B cell (primary cell): Measurements from ENCODE around the gene FRS3. TPM values are rescaled to one million over a fixed set of nuclear protein-coding genes. Genes with fewer than 3 reads are reported as not detected.

Experiments
- ATAC-seq: fragments of 200-7000 bp; cut with Tn5 transposase; one replicate; pipeline ENCODE4 v1.10.0; 2021; ENCODE audit warnings: low read depth, mild to moderate bottlenecking, moderate number of reproducible peaks, moderate library complexity
- CTCF ChIA-PET: fragments of 350-600 bp; sonication (Branson Sonifier 250); formaldehyde crosslinking; loops from one replicate; lab custom pipeline; 2021; ENCODE audit warnings: antibody characterized with exemption, inconsistent platforms; lab: Charles Lee
- POLR2A ChIA-PET: fragments of 350-600 bp; sonication (Branson Sonifier 250); formaldehyde crosslinking; loops from one replicate; lab custom pipeline; 2021; ENCODE audit warnings: antibody characterized with exemption; lab: Charles Lee
- DNase-seq: peaks from one replicate; pipeline ENCODE4 v3.0.0; 2013
- H2AFZ ChIP-seq: 2 replicates; pipeline ENCODE4 v1.6.1; 2012; ENCODE audit warnings: mild to moderate bottlenecking, low read depth, low read length; ENCODE audit not compliant: insufficient read depth, poor library complexity, severe bottlenecking
- H3K27ac ChIP-seq, 2 donors: 1 replicate in 1 of 2; 2 replicates in 1 of 2; pipeline ENCODE4 v1.5.1; 2012 to 2013; ENCODE audit warnings: low read length in 2 of 2, mild to moderate bottlenecking in 2 of 2, moderate library complexity in 1 of 2
- H3K27me3 ChIP-seq, 4 experiments: fragments of 200-600 bp in 1 of 4; sonication (generic) in 1 of 4; replicated peaks in 1 of 4; 1 replicate in 2 of 4; 2 replicates in 2 of 4; pipeline versions ENCODE4 v1.6.1 to v1.7.0; 2013 to 2016; ENCODE audit warnings: low read length in 3 of 4, mild to moderate bottlenecking in 2 of 4, mixed read lengths in 1 of 4, moderate library complexity in 1 of 4; ENCODE audit not compliant: insufficient read depth in 4 of 4, control insufficient read depth in 3 of 4; ENCODE audit errors: control extremely low read depth in 1 of 4
- H3K36me3 ChIP-seq, 2 experiments: replicated peaks in 1 of 2; 1 replicate in 1 of 2; 2 replicates in 1 of 2; pipeline versions ENCODE4 v1.6.1 to v1.7.1; 2013; ENCODE audit warnings: low read length in 1 of 2; ENCODE audit not compliant: insufficient read depth in 2 of 2, control insufficient read depth in 1 of 2; ENCODE audit errors: control extremely low read depth in 1 of 2, extremely low read depth in 1 of 2
- H3K4me1 ChIP-seq, 2 donors: fragments of 200-600 bp in 1 of 2; sonication (generic) in 1 of 2; 1 replicate in 1 of 2; 2 replicates in 1 of 2; pipeline versions ENCODE4 v1.5.1 to v1.6.1; 2013 to 2017; ENCODE audit warnings: low read length in 2 of 2; ENCODE audit not compliant: control insufficient read depth in 2 of 2, insufficient read depth in 2 of 2
- H3K4me2 ChIP-seq: replicated peaks from 2 replicates; pipeline ENCODE3; 2012; ENCODE audit warnings: mild to moderate bottlenecking, low read depth, low read length; ENCODE audit not compliant: poor library complexity, severe bottlenecking
- H3K4me3 ChIP-seq, 5 experiments: fragments of 200-600 bp in 1 of 5; sonication (generic) in 1 of 5; 1 replicate in 3 of 5; 2 replicates in 2 of 5; pipeline versions ENCODE4 v1.5.1 to v1.7.0; 2011 to 2016; ENCODE audit warnings: low read length in 4 of 5, mild to moderate bottlenecking in 4 of 5, low read depth in 2 of 5, control low read depth in 1 of 5, moderate library complexity in 1 of 5; ENCODE audit not compliant: insufficient read depth in 1 of 5; ENCODE audit errors: control extremely low read depth in 1 of 5, extremely low read depth in 1 of 5
- H3K79me2 ChIP-seq: fragments of 200-600 bp; sonication (generic); one replicate; pipeline ENCODE4 v1.6.0; 2016; ENCODE audit warnings: low read length; ENCODE audit not compliant: control insufficient read depth, insufficient read depth
- H3K9ac ChIP-seq: fragments of 200-600 bp; sonication (generic); 2 replicates; pipeline ENCODE4 v1.6.1; 2017; ENCODE audit warnings: mild to moderate bottlenecking, low read length, moderate library complexity
- H3K9me3 ChIP-seq, 3 donors: one replicate each; pipeline versions ENCODE4 v1.6.1 to v1.7.1; 2013; ENCODE audit warnings: low read length in 2 of 3; ENCODE audit not compliant: control insufficient read depth in 2 of 3, insufficient read depth in 1 of 3; ENCODE audit errors: control extremely low read depth in 1 of 3
- H4K20me1 ChIP-seq: 2 replicates; pipeline ENCODE4 v1.6.0; 2012; ENCODE audit warnings: mild to moderate bottlenecking, low read length; ENCODE audit not compliant: insufficient read depth, control insufficient read depth, poor library complexity, severe bottlenecking
- H3K27ac Mint-ChIP-seq: one replicate; pipeline ENCODE4 v1.8.0; 2021; ENCODE audit warnings: mixed read lengths
- H3K27me3 Mint-ChIP-seq: one replicate; pipeline ENCODE4 v1.8.0; 2021; ENCODE audit warnings: mixed read lengths
- H3K4me1 Mint-ChIP-seq: one replicate; pipeline ENCODE4 v1.8.0; 2021; ENCODE audit warnings: mixed read lengths
- H3K4me3 Mint-ChIP-seq: one replicate; pipeline ENCODE4 v1.8.0; 2021; ENCODE audit warnings: mixed read lengths
- H3K9me3 Mint-ChIP-seq: one replicate; pipeline ENCODE4 v1.8.0; 2022; ENCODE audit warnings: mixed read lengths; ENCODE audit not compliant: insufficient read depth
- CTCF ChIP-seq: fragments of 200-600 bp; IDR thresholded peaks from one replicate; pipeline ENCODE4 v1.8.0; 2022; ENCODE audit warnings: antibody characterized with exemption, mild to moderate bottlenecking
- EZH2 ChIP-seq: IDR thresholded peaks from 2 replicates; pipeline ENCODE4 v1.6.1; 2012; ENCODE audit warnings: borderline replicate concordance, low read depth, mild to moderate bottlenecking, moderate library complexity, low read length; ENCODE audit not compliant: insufficient read depth, poor library complexity, severe bottlenecking
- WGBS: methylation state at CpG from one replicate; pipeline ENCODE4 v1.1.5; 2013; ENCODE audit warnings: missing lambda C conversion rate; ENCODE audit not compliant: insufficient coverage; 5-methylcytosine and 5-hydroxymethylcytosine counted together
- intact Hi-C: fragments of 100-400 bp; cut with micrococcal nuclease; formaldehyde crosslinking; loops from one replicate; pipeline ENCODE4 v1.10.0; 2022
- polyA plus RNA-seq: library from polyadenylated mRNA; depleted of rRNA; stranded (reverse); fragments of >200 nt; gene quantifications from 2 replicates; pipeline ENCODE4 v1.2.3, GENCODE V29; 2012
- total RNA-seq, 2 donors: library from RNA; stranded (reverse); fragments of 120-200 nt in 1 of 2; gene quantifications; 1 replicate in 1 of 2; 2 replicates in 1 of 2; pipeline versions ENCODE4 v1.2.3 to v1.2.4, GENCODE V29; 2013 to 2022

The FRS3 gene
- total and polyA plus RNA-seq, 2 donors (not counting 1 experiment from before 2014, with no cell fraction given) = 9.8 to 12.0 TPM

- CTCF ChIA-PET = interaction anchor here (1.3 kb wide), 1 partner anchor 59 kb away, joined by 4 read pairs; no protein-coding TSS in a partner anchor
- Histone ChIP-seq H3K4me1 (no peaks in the 10 kb centered on the region), H3K4me3 (no peak overlapping the region), H3K79me2 (no peaks in the 10 kb centered on the region), H3K27ac (no peak overlapping the region), H2AFZ (no peak overlapping the region), H3K27me3 (no peaks in the 10 kb centered on the region), H3K36me3 (no peaks in the 10 kb centered on the region), H3K9me3 (no peaks in the 10 kb centered on the region), H4K20me1 (no peaks in the 10 kb centered on the region), H3K9ac (no peak overlapping the region), H3K4me2 (no peak overlapping the region)
- POLR2A ChIA-PET = no interaction called here
- TF ChIP-seq CTCF (no peak), EZH2 (no peak)
- Mint-ChIP-seq H3K4me1 (no peaks in the 10 kb centered on the region), H3K27me3 (no peaks in the 10 kb centered on the region), H3K4me3 (no peak overlapping the region), H3K9me3 (no peaks in the 10 kb centered on the region), H3K27ac (no peak overlapping the region)
- DNase-seq (no peak), ATAC-seq (no peak)
- 92% methylated on average over 20 of the region's 20 CpGs for WGBS
- intact Hi-C loops = no loop called here
Observed at GRCh38 chr6:41741625-41742490, 37.8 kb downstream of the FRS3 start.
